Fibroblast of pulmonary artery (primary cell): ENCODE data around the gene GATD1.

Experiments used
- DNase-seq: peaks from one replicate; pipeline ENCODE4 v3.0.0-alpha.2; 2010; ENCODE audit warnings: low read depth
- H3K4me3 ChIP-seq: replicated peaks from 2 replicates; pipeline ENCODE4 v1.5.1; 2011; ENCODE audit warnings: low read depth, mild to moderate bottlenecking, control low read depth, low read length, moderate library complexity
- CTCF ChIP-seq: IDR thresholded peaks from 2 replicates; pipeline ENCODE4 v1.5.1; 2011; ENCODE audit warnings: mild to moderate bottlenecking, control low read depth, low read length, inconsistent platforms; ENCODE audit errors: missing control alignments

GATD1 gene, protein sequence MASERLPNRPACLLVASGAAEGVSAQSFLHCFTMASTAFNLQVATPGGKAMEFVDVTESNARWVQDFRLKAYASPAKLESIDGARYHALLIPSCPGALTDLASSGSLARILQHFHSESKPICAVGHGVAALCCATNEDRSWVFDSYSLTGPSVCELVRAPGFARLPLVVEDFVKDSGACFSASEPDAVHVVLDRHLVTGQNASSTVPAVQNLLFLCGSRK

DNA sequence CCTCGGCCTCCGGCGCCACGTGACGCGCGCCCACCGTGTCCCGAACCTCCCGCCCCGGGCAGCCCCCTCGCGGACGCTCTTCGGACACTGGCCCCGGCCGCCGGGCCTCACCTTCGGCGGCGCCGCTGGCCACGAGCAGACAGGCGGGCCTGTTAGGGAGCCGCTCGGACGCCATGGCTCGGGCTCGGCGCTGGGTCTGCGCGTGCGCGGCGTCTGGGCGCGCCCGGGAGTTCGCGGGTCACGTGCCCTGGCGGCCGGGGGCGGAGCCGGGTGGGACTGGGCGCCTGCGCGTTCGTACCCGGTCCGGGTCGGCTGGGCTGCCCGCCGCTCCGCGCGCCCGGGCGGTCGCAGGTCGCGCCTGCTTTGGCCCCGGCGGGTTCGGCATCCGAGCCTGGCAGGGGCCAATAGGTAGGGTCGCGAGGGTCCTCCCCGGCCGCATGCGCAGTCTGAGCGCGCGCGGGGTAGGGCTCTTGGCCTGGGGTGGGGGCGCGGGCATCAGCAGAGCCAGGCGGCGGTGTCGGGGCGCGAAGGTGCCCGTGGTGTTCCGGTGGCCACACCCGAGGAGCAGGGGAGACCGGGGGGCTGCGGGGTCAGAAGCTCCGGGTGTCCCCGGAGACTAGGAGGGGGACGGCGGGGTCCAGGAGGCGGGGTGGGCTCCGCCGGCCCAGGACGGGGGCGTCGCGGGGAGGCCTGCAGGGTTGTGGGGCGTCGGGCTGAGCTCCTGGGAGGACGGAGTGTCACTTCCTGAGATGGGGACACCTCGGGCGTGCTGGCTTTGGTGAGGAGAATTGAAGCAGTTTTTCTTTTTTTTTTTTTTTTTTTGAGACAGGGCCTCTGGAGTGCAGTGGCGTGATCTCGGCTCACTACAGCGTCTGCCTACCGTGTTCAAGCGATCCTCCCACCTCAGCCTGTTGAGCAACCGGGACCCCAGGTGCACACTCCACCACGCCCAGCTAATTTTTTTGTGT lies at the start of gene GATD1:
GATD1 (minus strand) TSS at position 200 of the 968 bp plus-strand sequence; CDS start at position 175, 25 bp downstream.
- H3K4me3 ChIP-seq = peak within 1 kb of the TSS; percentile 74

GRCh38 chr11:826836-827145 lies 49.5 kb upstream of the GATD1 start:
- H3K4me3 ChIP-seq = no peak overlapping the region
- no peak for DNase-seq
- no peak for TF ChIP-seq CTCF

More for the DNA sequence above, at the start of gene GATD1:
- TF ChIP-seq CTCF = no peak
- DNase-seq = peak; percentile 86

- no peak for TF ChIP-seq CTCF
- no peak for DNase-seq
- no peak overlapping the region for H3K4me3 ChIP-seq
Measured at GRCh38 chr11:826227-826621, 48.9 kb upstream of the GATD1 start.

DNA sequence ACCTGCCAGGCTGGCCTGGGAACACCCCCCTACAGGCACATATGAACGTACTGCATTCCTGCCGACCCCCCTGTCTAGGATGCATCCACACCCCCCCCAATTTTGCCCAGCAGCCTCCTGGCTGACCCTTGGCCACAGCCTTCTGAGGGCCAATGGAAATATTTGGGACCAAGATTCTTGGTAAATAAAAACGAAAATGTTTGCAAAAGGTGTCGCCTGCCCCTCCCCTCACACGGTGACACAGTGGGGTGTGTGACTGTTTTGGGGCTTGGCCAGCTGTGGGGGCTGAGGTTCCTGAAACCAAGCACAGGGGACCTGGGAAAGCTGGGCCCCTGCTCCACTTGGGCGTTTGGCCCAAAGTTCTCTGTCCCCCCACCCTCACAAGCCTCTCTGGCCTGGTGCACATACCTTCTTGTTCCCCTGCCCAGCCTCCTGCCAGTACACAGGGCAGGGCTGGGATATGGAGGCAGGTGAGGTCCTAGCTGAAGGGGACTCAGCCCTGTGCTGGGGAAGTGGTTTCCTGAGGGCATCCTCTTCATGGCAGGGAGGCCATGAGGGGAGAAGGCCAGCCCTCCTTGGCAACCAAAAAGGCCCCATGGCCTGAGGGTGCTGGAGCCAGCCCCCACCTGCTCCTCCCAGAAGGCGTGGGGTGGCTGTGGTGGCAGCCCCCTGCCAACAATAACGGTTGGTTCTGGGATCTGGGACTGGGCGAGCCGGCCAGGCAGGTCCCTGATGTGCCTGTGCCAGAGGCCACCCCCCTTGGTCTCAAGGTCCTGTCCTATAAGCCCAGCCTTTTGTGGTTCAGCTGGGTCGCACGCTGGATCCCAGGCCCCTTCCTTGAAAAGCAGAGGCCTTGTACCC lies 48.3 kb upstream of the GATD1 start:
- H3K4me3 ChIP-seq = no peak overlapping the region
- no peak for DNase-seq
- no peak for TF ChIP-seq CTCF

GRCh38 chr11:824942-825341 lies 47.7 kb upstream of the GATD1 start:
- DNase-seq = no peak
- no peak for TF ChIP-seq CTCF
- H3K4me3 ChIP-seq = no peak overlapping the region

- TF ChIP-seq CTCF = no peak
- DNase-seq = no peak
- H3K4me3 ChIP-seq = no peak overlapping the region
Measured at GRCh38 chr11:824292-824880, 47.1 kb upstream of the GATD1 start.
